ENCODE results near the gene MFSD1. TPM values are rescaled to one million over a fixed set of nuclear protein-coding genes. Genes with fewer than 3 reads are reported as not detected.
A peak's percentile ranks its signal among the peaks of the same experiment; 100 is the strongest.

MFSD1 gene
- total and polyA plus RNA-seq, 7 donors: 25.2 to 58.5 (median 54.1) TPM

GRCh38 chr3:158762701-158763100 lies 39.2 kb upstream of the MFSD1 start:
- Histone ChIP-seq H3K4me3 (no peak overlapping the region), H3K36me3 (peaks cover 0 to 3% (median 0%) of the 10 kb centered on the region in 4 donors), H3K9me3 (no peaks in the 10 kb centered on the region), H3K4me1 (peaks cover 0 to 27% (median 22%) of the 10 kb centered on the region in 4 donors), H3K27me3 (no peaks in the 10 kb centered on the region), H3K27ac (peak overlapping the region in 1 of 4 donors; percentile 62)
- intact Hi-C loops (cut with DNase I): no loop called here
- DNase-seq: no peak
- no peak for TF ChIP-seq POLR2A (IDR thresholded peaks at IDR 0.05)
- no peak for TF ChIP-seq POLR2AphosphoS5 (IDR thresholded peaks at IDR 0.05)
- TF ChIP-seq CTCF (IDR thresholded peaks at IDR 0.05): no peak
- no peak for TF ChIP-seq EP300 (IDR thresholded peaks at IDR 0.05)
- 87 to 91% methylated on average over 4 of the region's 4 CpGs for WGBS, 2 donors

GRCh38 chr3:158763421-158763820 lies 38.4 kb upstream of the MFSD1 start:
- H3K27me3 ChIP-seq: no peaks in the 10 kb centered on the region
- H3K9me3 ChIP-seq: no peaks in the 10 kb centered on the region
- TF ChIP-seq CTCF (IDR thresholded peaks at IDR 0.05): no peak
- no peak for TF ChIP-seq EP300 (IDR thresholded peaks at IDR 0.05)
- no peak for TF ChIP-seq POLR2AphosphoS5 (IDR thresholded peaks at IDR 0.05)
- TF ChIP-seq POLR2A (IDR thresholded peaks at IDR 0.05): no peak
- peak overlapping the region in 1 of 4 donors; percentile 48 for H3K27ac ChIP-seq
- no peak for DNase-seq
- H3K4me3 ChIP-seq: no peak overlapping the region
- H3K4me1 ChIP-seq: peaks cover 0 to 34% (median 29%) of the 10 kb centered on the region in 4 donors
- intact Hi-C loops (cut with DNase I): no loop called here
- H3K36me3 ChIP-seq: peaks cover 0 to 3% (median 0%) of the 10 kb centered on the region in 4 donors
- WGBS, 2 donors: 25 to 75% methylated on average over 2 of the region's 2 CpGs

GRCh38 chr3:158765518-158766205 lies 36.2 kb upstream of the MFSD1 start:
- 93 to 94% methylated on average over 3 of the region's 3 CpGs for WGBS, 2 donors
- Histone ChIP-seq H3K27me3 (no peaks in the 10 kb centered on the region), H3K27ac (no peak overlapping the region), H3K9me3 (no peaks in the 10 kb centered on the region), H3K4me1 (peaks cover 0 to 55% (median 50%) of the 10 kb centered on the region in 4 donors), H3K4me3 (no peak overlapping the region), H3K36me3 (no peaks in the 10 kb centered on the region)
- no peak for DNase-seq
- TF ChIP-seq POLR2AphosphoS5 (IDR thresholded peaks at IDR 0.05) (no peak), EP300 (IDR thresholded peaks at IDR 0.05) (no peak), POLR2A (IDR thresholded peaks at IDR 0.05) (no peak), CTCF (IDR thresholded peaks at IDR 0.05) (no peak)
- intact Hi-C loops (cut with DNase I): no loop called here

- Histone ChIP-seq H3K4me1 (peaks cover 0 to 62% (median 57%) of the 10 kb centered on the region in 4 donors), H3K4me3 (no peak overlapping the region), H3K27ac (no peak overlapping the region), H3K27me3 (no peaks in the 10 kb centered on the region), H3K36me3 (no peaks in the 10 kb centered on the region), H3K9me3 (no peaks in the 10 kb centered on the region)
- 95 to 97% methylated on average over 1 of the region's 1 CpG for WGBS, 2 donors
- intact Hi-C loops (cut with DNase I): no loop called here
- no peak for DNase-seq
- no peak for TF ChIP-seq CTCF (IDR thresholded peaks at IDR 0.05)
- no peak for TF ChIP-seq EP300 (IDR thresholded peaks at IDR 0.05)
- TF ChIP-seq POLR2A (IDR thresholded peaks at IDR 0.05): no peak
- no peak for TF ChIP-seq POLR2AphosphoS5 (IDR thresholded peaks at IDR 0.05)
Observed at GRCh38 chr3:158766364-158766763, 35.5 kb upstream of the MFSD1 start.
